ENCODE measurements around the gene TP53AIP1. TPM values are rescaled to one million over a fixed set of nuclear protein-coding genes. Genes with fewer than 3 reads are reported as not detected.

Gene TP53AIP1
- polyA plus RNA-seq, 3 donors: 0.07 to 0.18 TPM; not detected in 1

- H3K27ac ChIP-seq (ENCODE audit: low read depth, low read length): no peak overlapping the region
- WGBS, 3 donors: 88 to 93% (median 91%) methylated on average over 5 of the region's 5 CpGs
These were observed 28.9 kb downstream of the TP53AIP1 start for GRCh38 chr11:128913806-128914205.

GRCh38 chr11:128911701-128912100 is 31.0 kb downstream of the TP53AIP1 start:
- WGBS, 3 donors: 93 to 97% (median 95%) methylated on average over 18 of the region's 18 CpGs

GRCh38 chr11:128911239-128911638 is 31.4 kb downstream of the TP53AIP1 start:
- WGBS, 3 donors: 98 to 99% (median 98%) methylated on average over 17 of the region's 17 CpGs
- no peak overlapping the region for H3K27ac ChIP-seq (ENCODE audit: low read depth, low read length)

More at GRCh38 chr11:128911701-128912100, 31.0 kb downstream of the TP53AIP1 start:
- H3K27ac ChIP-seq (ENCODE audit: low read depth, low read length): no peak overlapping the region

- WGBS, 3 donors: 73 to 98% (median 92%) methylated on average over 3 of the region's 3 CpGs
- H3K27ac ChIP-seq (ENCODE audit: low read depth, low read length): no peak overlapping the region
These were observed 32.1 kb downstream of the TP53AIP1 start for GRCh38 chr11:128910576-128910975.

- WGBS, 3 donors: 73 to 76% (median 76%) methylated on average over 8 of the region's 8 CpGs
- no peak overlapping the region for H3K27ac ChIP-seq (ENCODE audit: low read depth, low read length)
These were observed 33.1 kb downstream of the TP53AIP1 start for GRCh38 chr11:128909438-128910125.

- WGBS, 3 donors: 15 to 64% (median 23%) methylated on average over 12 of the region's 12 CpGs
- H3K27ac ChIP-seq (ENCODE audit: low read depth, low read length): no peak overlapping the region
These were observed 34.1 kb downstream of the TP53AIP1 start for GRCh38 chr11:128908391-128909246.

GRCh38 chr11:128907585-128907984 is 35.1 kb downstream of the TP53AIP1 start:
- H3K27ac ChIP-seq (ENCODE audit: low read depth, low read length): no peak overlapping the region
- 80 to 92% (median 80%) methylated on average over 4 of the region's 4 CpGs for WGBS, 3 donors

- H3K27ac ChIP-seq (ENCODE audit: low read depth, low read length): no peak overlapping the region
- WGBS, 3 donors: 73 to 84% (median 74%) methylated on average over 8 of the region's 8 CpGs
These were observed 36.3 kb downstream of the TP53AIP1 start for GRCh38 chr11:128906185-128907050.

GRCh38 chr11:128905345-128906184 is 37.1 kb downstream of the TP53AIP1 start:
- no peak overlapping the region for H3K27ac ChIP-seq (ENCODE audit: low read depth, low read length)
- 2 to 3% (median 2%) methylated on average over 39 to 45 of the region's 45 CpGs for WGBS, 3 donors

- no peak overlapping the region for H3K27ac ChIP-seq (ENCODE audit: low read depth, low read length)
- 7 to 14% (median 7%) methylated on average over 17 to 25 of the region's 25 CpGs for WGBS, 3 donors
These were observed 37.9 kb downstream of the TP53AIP1 start for GRCh38 chr11:128904656-128905344.

GRCh38 chr11:128904303-128904655 is 38.4 kb downstream of the TP53AIP1 start:
- WGBS, 3 donors: 79 to 88% (median 82%) methylated on average over 14 of the region's 14 CpGs
- H3K27ac ChIP-seq (ENCODE audit: low read depth, low read length): no peak overlapping the region

- no peak overlapping the region for H3K27ac ChIP-seq (ENCODE audit: low read depth, low read length)
- 56 to 80% (median 64%) methylated on average over 16 to 17 of the region's 17 CpGs for WGBS, 3 donors
These were observed 39.2 kb downstream of the TP53AIP1 start for GRCh38 chr11:128903248-128904061.

- WGBS, 3 donors: 89 to 93% (median 90%) methylated on average over 10 of the region's 10 CpGs
- no peak overlapping the region for H3K27ac ChIP-seq (ENCODE audit: low read depth, low read length)
These were observed 40.1 kb downstream of the TP53AIP1 start for GRCh38 chr11:128902515-128903066.

- 79 to 83% (median 82%) methylated on average over 29 of the region's 29 CpGs for WGBS, 3 donors
- no peak overlapping the region for H3K27ac ChIP-seq (ENCODE audit: low read depth, low read length)
These were observed 40.8 kb downstream of the TP53AIP1 start for GRCh38 chr11:128901653-128902514.

GRCh38 chr11:128900468-128900867 is 42.2 kb downstream of the TP53AIP1 start:
- H3K27ac ChIP-seq (ENCODE audit: low read depth, low read length): no peak overlapping the region
- 19 to 54% (median 54%) methylated on average over 4 of the region's 4 CpGs for WGBS, 3 donors
